ENCODE data around the gene WDR1.

DNA sequence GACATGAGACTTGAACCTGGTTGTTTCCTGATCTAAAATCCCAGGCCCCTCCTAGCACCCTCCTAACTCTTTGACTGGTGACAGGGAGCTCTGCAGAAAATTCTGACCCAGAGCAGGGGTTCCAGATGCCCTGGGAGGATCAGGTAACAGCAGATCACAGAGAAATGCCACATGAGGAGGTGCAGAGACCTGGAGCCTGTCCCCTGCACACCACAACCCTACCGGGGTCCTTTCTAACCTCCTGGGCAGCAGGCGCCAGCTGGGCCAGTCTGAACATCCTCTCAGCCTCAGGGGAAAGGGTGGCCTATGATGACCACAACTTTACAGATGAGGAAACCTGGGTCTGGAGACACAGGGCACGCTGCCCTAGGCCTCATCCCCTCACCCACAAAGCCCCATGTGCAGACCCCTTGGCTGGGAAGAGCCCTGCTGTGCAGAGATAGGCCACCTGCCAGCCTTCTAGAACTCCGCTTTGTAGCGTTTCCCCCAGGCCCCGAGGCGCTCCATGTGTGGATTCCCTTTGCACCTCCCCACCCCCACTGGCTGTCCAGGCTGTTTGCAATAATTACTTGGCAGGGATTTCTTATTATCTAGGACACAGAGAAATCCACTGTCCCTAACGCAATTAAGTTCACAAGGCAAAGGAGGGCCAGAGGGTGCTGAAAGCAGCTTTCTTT lies 36.5 kb downstream of the WDR1 start:
- TF ChIP-seq, protein P1, sequence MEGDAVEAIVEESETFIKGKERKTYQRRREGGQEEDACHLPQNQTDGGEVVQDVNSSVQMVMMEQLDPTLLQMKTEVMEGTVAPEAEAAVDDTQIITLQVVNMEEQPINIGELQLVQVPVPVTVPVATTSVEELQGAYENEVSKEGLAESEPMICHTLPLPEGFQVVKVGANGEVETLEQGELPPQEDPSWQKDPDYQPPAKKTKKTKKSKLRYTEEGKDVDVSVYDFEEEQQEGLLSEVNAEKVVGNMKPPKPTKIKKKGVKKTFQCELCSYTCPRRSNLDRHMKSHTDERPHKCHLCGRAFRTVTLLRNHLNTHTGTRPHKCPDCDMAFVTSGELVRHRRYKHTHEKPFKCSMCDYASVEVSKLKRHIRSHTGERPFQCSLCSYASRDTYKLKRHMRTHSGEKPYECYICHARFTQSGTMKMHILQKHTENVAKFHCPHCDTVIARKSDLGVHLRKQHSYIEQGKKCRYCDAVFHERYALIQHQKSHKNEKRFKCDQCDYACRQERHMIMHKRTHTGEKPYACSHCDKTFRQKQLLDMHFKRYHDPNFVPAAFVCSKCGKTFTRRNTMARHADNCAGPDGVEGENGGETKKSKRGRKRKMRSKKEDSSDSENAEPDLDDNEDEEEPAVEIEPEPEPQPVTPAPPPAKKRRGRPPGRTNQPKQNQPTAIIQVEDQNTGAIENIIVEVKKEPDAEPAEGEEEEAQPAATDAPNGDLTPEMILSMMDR (IDR thresholded peaks at IDR 0.05): no peak
- TF ChIP-seq POLR2A (IDR thresholded peaks at IDR 0.05): no peak
